ENCODE measurements around the gene MAN1C1. TPM values are rescaled to one million over a fixed set of nuclear protein-coding genes. Genes with fewer than 3 reads are reported as not detected.

The MAN1C1 gene
- total RNA-seq, 1 donor from 2014 or later: 0.20 TPM

GRCh38 chr1:25750923-25751605 lies 134.5 kb downstream of the MAN1C1 start:
- Mint-ChIP-seq H3K36me3 (ENCODE audit: low read depth) (no peaks in the 10 kb centered on the region), H3K4me1 (no peaks in the 10 kb centered on the region), H3K4me3 (no peak overlapping the region), H3K27me3 (peaks cover 11% of the 10 kb centered on the region), H3K27ac (no peak overlapping the region), H3K9me3 (no peaks in the 10 kb centered on the region)
- DNase-seq: no peak
- intact Hi-C loops (cut with micrococcal nuclease): no loop called here
- ATAC-seq (ENCODE audit: low read depth): no peak
- CTCF ChIA-PET: no interaction called here
- POLR2A ChIA-PET: no interaction called here
- TF ChIP-seq, protein P1, sequence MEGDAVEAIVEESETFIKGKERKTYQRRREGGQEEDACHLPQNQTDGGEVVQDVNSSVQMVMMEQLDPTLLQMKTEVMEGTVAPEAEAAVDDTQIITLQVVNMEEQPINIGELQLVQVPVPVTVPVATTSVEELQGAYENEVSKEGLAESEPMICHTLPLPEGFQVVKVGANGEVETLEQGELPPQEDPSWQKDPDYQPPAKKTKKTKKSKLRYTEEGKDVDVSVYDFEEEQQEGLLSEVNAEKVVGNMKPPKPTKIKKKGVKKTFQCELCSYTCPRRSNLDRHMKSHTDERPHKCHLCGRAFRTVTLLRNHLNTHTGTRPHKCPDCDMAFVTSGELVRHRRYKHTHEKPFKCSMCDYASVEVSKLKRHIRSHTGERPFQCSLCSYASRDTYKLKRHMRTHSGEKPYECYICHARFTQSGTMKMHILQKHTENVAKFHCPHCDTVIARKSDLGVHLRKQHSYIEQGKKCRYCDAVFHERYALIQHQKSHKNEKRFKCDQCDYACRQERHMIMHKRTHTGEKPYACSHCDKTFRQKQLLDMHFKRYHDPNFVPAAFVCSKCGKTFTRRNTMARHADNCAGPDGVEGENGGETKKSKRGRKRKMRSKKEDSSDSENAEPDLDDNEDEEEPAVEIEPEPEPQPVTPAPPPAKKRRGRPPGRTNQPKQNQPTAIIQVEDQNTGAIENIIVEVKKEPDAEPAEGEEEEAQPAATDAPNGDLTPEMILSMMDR (IDR thresholded peaks at IDR 0.05): no peak

GRCh38 chr1:25754470-25755181 lies 138.0 kb downstream of the MAN1C1 start:
- intact Hi-C loops (cut with micrococcal nuclease): no loop called here
- Mint-ChIP-seq H3K9me3 (no peaks in the 10 kb centered on the region), H3K27me3 (peaks cover 12% of the 10 kb centered on the region), H3K4me1 (no peaks in the 10 kb centered on the region), H3K27ac (no peak overlapping the region), H3K4me3 (no peak overlapping the region), H3K36me3 (ENCODE audit: low read depth) (no peaks in the 10 kb centered on the region)
- ChIA-PET CTCF (no interaction called here), POLR2A (no interaction called here)
- DNase-seq (no peak), ATAC-seq (ENCODE audit: low read depth) (no peak)
- TF ChIP-seq, protein P1 (IDR thresholded peaks at IDR 0.05): no peak

GRCh38 chr1:25755475-25756125 lies 139.0 kb downstream of the MAN1C1 start:
- H3K27me3 Mint-ChIP-seq: peaks cover 12% of the 10 kb centered on the region
- ATAC-seq (ENCODE audit: low read depth): no peak
- no peaks in the 10 kb centered on the region for H3K36me3 Mint-ChIP-seq (ENCODE audit: low read depth)
- TF ChIP-seq, protein P1 (IDR thresholded peaks at IDR 0.05): no peak
- intact Hi-C loops (cut with micrococcal nuclease): no loop called here
- no peaks in the 10 kb centered on the region for H3K4me1 Mint-ChIP-seq
- H3K4me3 Mint-ChIP-seq: no peak overlapping the region
- ChIA-PET POLR2A (no interaction called here), CTCF (no interaction called here)
- H3K9me3 Mint-ChIP-seq: no peaks in the 10 kb centered on the region
- H3K27ac Mint-ChIP-seq: no peak overlapping the region
- DNase-seq: no peak

- H3K36me3 Mint-ChIP-seq (ENCODE audit: low read depth): no peaks in the 10 kb centered on the region
- TF ChIP-seq, protein P1 (IDR thresholded peaks at IDR 0.05): no peak
- peaks cover 12% of the 10 kb centered on the region for H3K27me3 Mint-ChIP-seq
- intact Hi-C loops (cut with micrococcal nuclease): no loop called here
- H3K4me3 Mint-ChIP-seq: no peak overlapping the region
- H3K27ac Mint-ChIP-seq: no peak overlapping the region
- ChIA-PET POLR2A (no interaction called here), CTCF (no interaction called here)
- no peaks in the 10 kb centered on the region for H3K4me1 Mint-ChIP-seq
- DNase-seq: no peak
- H3K9me3 Mint-ChIP-seq: no peaks in the 10 kb centered on the region
- ATAC-seq (ENCODE audit: low read depth): no peak
Observed at GRCh38 chr1:25756215-25756614, 139.6 kb downstream of the MAN1C1 start.

GRCh38 chr1:25757151-25757845 lies 140.7 kb downstream of the MAN1C1 start:
- Mint-ChIP-seq H3K27me3 (peaks cover 12% of the 10 kb centered on the region), H3K27ac (no peak overlapping the region), H3K9me3 (no peaks in the 10 kb centered on the region), H3K4me1 (no peaks in the 10 kb centered on the region), H3K4me3 (no peak overlapping the region), H3K36me3 (ENCODE audit: low read depth) (no peaks in the 10 kb centered on the region)
- TF ChIP-seq, protein P1 (IDR thresholded peaks at IDR 0.05): no peak
- no peak for ATAC-seq (ENCODE audit: low read depth)
- CTCF ChIA-PET: no interaction called here
- intact Hi-C loops (cut with micrococcal nuclease): no loop called here
- no peak for DNase-seq
- POLR2A ChIA-PET: no interaction called here
